ENCODE measurements around the gene TRMT112. TPM values are rescaled to one million over a fixed set of nuclear protein-coding genes. Genes with fewer than 3 reads are reported as not detected.

Gene TRMT112
- 124 and 155 TPM in 2 replicates for total RNA-seq

GRCh38 chr11:64317325-64317960, at the start of gene TRMT112:
Gene TRMT112, minus strand, starts transcription at chr11:64317559. Its CDS starts 33 bp downstream, at chr11:64317526.

DNA sequence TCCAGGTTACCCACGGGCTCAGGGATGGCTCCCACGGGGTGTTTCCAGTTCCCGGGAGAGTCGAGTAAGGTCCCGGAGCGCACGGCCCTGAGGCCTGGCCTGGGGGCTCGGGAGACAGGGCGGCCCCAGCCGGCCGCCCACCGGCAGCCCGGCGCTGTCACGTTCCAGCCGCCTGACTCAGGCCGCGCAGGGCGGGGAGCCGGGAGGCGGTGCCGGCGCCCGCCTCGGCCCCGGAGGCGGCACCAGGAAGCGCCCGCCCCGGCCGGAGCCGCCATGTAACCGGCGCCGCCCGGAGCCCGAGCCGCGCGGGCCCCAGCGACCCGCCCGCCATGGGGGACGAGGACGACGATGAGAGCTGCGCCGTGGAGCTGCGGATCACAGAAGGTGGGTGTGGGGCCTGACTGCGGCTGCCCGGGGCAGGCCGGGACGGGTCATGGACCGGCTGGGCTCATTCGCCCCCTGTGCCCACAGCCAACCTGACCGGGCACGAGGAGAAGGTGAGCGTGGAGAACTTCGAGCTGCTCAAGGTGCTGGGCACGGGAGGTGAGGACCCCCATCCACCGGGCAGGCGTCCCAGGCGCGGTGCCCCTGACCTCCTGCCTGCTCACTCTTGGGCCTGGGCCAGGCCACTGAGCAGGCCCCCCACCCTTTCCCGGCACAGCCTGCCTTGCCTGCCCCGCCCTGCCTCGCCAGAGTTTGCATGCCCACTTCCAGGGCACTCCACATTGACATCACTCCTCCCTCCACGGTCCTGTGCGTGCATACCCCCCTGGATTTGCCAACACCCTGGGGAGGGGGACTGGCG, 41.8 kb upstream of the TRMT112 start, which contains the start of gene RPS6KA4:
Gene RPS6KA4, plus strand, starts transcription at position 256 of the 805 bp plus-strand sequence. Its CDS starts 74 bp downstream, at position 330.

GRCh38 chr11:64339754-64340408, 22.5 kb upstream of the TRMT112 start, which contains the start of gene CCDC88B:
Gene CCDC88B, plus strand, starts transcription at chr11:64340204. Its CDS starts 63 bp downstream, at chr11:64340267.

GRCh38 chr11:64317961-64318765, 804 bp upstream of the TRMT112 start, which contains the start of gene PRDX5:
Gene PRDX5, plus strand, starts transcription at chr11:64318121. Its CDS starts 95 bp downstream, at chr11:64318216.

GRCh38 chr11:64305075-64305690, 12.2 kb downstream of the TRMT112 start, which contains the start of gene ESRRA:
Gene ESRRA, plus strand, starts transcription at chr11:64305524. Its CDS starts 1,656 bp downstream, at chr11:64307180.

DNA sequence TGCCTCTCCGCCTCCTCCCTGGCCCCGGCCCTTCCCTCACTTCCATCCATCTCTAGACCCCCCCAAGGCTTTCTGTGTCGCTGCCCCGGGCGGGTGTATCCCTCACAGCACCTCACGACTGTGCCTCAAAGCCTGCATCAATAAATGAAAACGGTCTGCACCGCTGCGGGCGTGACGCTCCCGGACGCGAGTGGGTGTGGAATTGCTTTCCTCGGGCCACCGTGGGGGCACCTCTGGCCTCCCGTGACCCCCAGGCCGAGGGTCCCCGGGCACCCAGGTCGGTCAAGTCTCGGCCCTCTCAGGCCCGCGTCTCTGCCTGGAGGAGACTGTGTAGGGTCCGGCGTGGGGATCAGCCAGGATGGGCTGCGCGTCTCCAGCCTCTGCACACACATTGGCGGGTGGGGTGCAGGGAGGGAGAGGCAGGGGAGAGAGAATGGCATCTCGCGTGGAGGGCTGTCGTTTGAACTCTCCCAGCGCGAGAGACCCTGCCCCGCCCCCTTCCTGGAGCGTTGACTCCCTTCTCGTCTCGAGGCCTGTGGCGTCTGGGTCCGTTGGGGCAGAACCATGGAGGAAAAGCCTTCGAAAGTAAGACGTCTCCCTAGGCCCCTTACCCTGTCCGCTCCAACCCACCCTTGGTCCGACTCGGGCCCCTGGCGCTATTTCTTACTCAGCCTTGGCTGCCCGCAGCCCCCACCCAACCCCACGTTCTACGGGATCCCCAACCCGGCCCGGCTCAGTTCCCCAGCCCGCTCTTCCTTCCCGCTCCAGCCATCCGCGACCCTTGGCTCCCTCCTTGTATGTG, 17.3 kb downstream of the TRMT112 start, which contains the start of gene CATSPERZ:
Gene CATSPERZ, plus strand, starts transcription at position 512 of the 802 bp plus-strand sequence. Its CDS starts 53 bp downstream, at position 565.

GRCh38 chr11:64291262-64291751, 26.1 kb downstream of the TRMT112 start, which contains the start of gene KCNK4:
Gene KCNK4, plus strand, starts transcription at chr11:64291302. Its CDS starts 1,717 bp downstream, at chr11:64293019.

DNA sequence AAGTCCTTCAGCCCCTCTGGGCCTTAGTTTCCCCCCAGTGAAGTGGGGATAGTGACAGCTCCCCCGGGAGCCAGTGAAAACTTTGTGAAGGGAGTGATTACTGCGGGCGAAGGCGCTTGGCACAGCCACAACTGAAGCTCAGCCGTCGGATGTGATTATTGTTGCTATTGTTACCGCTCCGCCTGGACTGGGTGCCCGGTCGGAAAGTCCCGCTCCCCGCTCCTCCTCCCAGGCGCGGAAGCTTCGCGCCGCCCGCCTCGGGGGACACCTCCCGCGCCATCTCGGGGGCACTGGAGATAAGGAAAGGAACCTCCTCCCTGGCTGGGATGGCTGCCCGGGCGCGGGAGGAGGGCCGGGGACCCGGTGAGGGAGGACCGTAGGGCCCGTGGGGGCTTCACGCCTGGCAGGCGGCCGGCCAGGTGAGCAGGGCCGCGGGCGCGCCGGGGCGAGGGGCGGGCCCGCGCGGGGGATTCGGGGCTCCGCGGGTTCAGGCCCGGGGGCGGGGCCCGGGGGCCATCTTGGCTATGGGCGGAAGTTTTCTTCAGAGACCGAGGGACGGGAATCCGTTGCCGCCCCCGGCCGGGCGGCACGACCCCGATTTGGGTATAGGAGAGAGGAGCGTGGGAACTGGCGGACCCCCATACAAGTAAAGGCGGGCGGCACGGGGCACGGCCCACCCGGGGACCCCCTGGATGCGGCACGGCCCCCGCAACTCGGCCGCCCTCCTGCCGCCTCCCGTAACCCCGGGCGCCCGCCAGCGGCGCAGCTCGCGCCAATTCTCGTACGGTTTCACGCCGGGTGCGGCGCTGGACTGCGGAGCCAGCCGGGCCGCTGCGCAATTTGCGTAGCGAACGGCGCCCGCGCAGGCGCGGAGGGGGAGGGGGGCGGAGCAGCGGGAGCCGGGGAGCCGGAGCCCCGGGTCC, 32.1 kb downstream of the TRMT112 start, which contains the start of gene GPR137:
Gene GPR137, plus strand, starts transcription at position 887 of the 923 bp plus-strand sequence. CDS start 677 bp downstream, outside the sequence.

GRCh38 chr11:64284048-64284961, 33.1 kb downstream of the TRMT112 start, which contains the start of gene BAD:
Gene BAD, minus strand, starts transcription at chr11:64284665. Its CDS starts 297 bp downstream, at chr11:64284368.

Small RNAs within 50 kb of the gene (small RNA-seq; reads per million reads assigned to genes)
- gene MIR7155: not detected
- not detected for gene RF00019

Other genes with a start within 250 kb of the TRMT112 start
- 17.0 and 37.6 TPM in 2 replicates for gene MACROD1, start 151.4 kb downstream of the TRMT112 start, total RNA-seq
- gene STIP1, start 131.4 kb downstream of the TRMT112 start, total RNA-seq: 212 and 271 TPM in 2 replicates
- gene FERMT3, start 110.8 kb downstream of the TRMT112 start, total RNA-seq: 33.1 and 47.7 TPM in 2 replicates
- gene TRPT1, start 91.4 kb downstream of the TRMT112 start, total RNA-seq: 29.9 and 43.1 TPM in 2 replicates
- gene NUDT22, start 91.3 kb downstream of the TRMT112 start, total RNA-seq: 35.3 and 43.1 TPM in 2 replicates
- gene DNAJC4, start 87.0 kb downstream of the TRMT112 start, total RNA-seq: 9.4 and 18.3 TPM in 2 replicates
- gene VEGFB, start 83.0 kb downstream of the TRMT112 start, total RNA-seq: 12.5 and 23.2 TPM in 2 replicates
- 27.3 and 30.7 TPM in 2 replicates for gene FKBP2, start 76.5 kb downstream of the TRMT112 start, total RNA-seq
- 256 and 260 TPM in 2 replicates for gene PPP1R14B, start 70.6 kb downstream of the TRMT112 start, total RNA-seq
- gene PLCB3, start 66.0 kb downstream of the TRMT112 start, total RNA-seq: 50.0 and 54.9 TPM in 2 replicates
- 59.6 and 75.5 TPM in 2 replicates for gene BAD, start 32.9 kb downstream of the TRMT112 start, total RNA-seq
- 15.5 and 16.3 TPM in 2 replicates for gene GPR137, start 31.7 kb downstream of the TRMT112 start, total RNA-seq
- 0.10 TPM in 1 of 2 replicates, not detected in the other for gene KCNK4, start 26.3 kb downstream of the TRMT112 start, total RNA-seq
- 0.38 TPM in 1 of 2 replicates, not detected in the other for gene CATSPERZ, start 17.2 kb downstream of the TRMT112 start, total RNA-seq
- 40.7 and 50.0 TPM in 2 replicates for gene ESRRA, start 12.0 kb downstream of the TRMT112 start, total RNA-seq
- gene PRDX5, start 562 bp upstream of the TRMT112 start, total RNA-seq: 154 and 168 TPM in 2 replicates
- 1.7 and 2.3 TPM in 2 replicates for gene CCDC88B, start 22.6 kb upstream of the TRMT112 start, total RNA-seq
- gene RPS6KA4, start 41.6 kb upstream of the TRMT112 start, total RNA-seq: 44.4 and 52.3 TPM in 2 replicates
- not detected in 2 replicates for gene SLC22A11, start 238.4 kb upstream of the TRMT112 start, total RNA-seq

Data from vein endothelial cell (primary cell).